BJ (cell line): ENCODE measurements around the gene RNF32. TPM values are rescaled to one million over a fixed set of nuclear protein-coding genes. Genes with fewer than 3 reads are reported as not detected.

Source experiments
- CTCF ChIA-PET: fragments of 350-600 bp; formaldehyde crosslinking; extraction: SDS; loops from one replicate; lab custom pipeline; 2021; ENCODE audit warnings: antibody characterized with exemption, inconsistent platforms; lab: Yijun Ruan, JAX
- POLR2A ChIA-PET: fragments of 300-600 bp; sonication (Branson Sonifier 250); formaldehyde crosslinking; extraction: SDS; loops from one replicate; lab custom pipeline; 2021; ENCODE audit warnings: antibody characterized with exemption; lab: Charles Lee
- DNase-seq: peaks from one replicate; pipeline ENCODE4 v3.0.0-alpha.2; 2011; ENCODE audit warnings: low read depth
- H3K27me3 ChIP-seq: 2 replicates; pipeline ENCODE4 v1.6.0; 2011; ENCODE audit warnings: low read length; ENCODE audit not compliant: control insufficient read depth, insufficient read depth
- H3K36me3 ChIP-seq: 2 replicates; pipeline ENCODE4 v1.5.1; 2011; ENCODE audit warnings: low read length; ENCODE audit not compliant: control insufficient read depth, insufficient read depth
- H3K4me3 ChIP-seq: 2 replicates; pipeline ENCODE4 v1.5.1; 2011; ENCODE audit warnings: low read depth, mild to moderate bottlenecking, control low read depth, low read length
- polyA plus RNA-seq: library from polyadenylated mRNA; depleted of rRNA; stranded (reverse); fragments of >200 nt; gene quantifications from 2 replicates; pipeline ENCODE4 v1.2.3, GENCODE V29; 2011
- TF ChIP-seq, protein P1 (sequence below): IDR thresholded peaks from 2 replicates; pipeline ENCODE4 v1.5.1; 2011; ENCODE audit warnings: low read depth, mild to moderate bottlenecking, control low read depth, inconsistent platforms, low read length, moderate library complexity; ENCODE audit not compliant: insufficient read depth

Gene RNF32
- polyA plus RNA-seq, 1 experiment: 0.63 TPM

DNA sequence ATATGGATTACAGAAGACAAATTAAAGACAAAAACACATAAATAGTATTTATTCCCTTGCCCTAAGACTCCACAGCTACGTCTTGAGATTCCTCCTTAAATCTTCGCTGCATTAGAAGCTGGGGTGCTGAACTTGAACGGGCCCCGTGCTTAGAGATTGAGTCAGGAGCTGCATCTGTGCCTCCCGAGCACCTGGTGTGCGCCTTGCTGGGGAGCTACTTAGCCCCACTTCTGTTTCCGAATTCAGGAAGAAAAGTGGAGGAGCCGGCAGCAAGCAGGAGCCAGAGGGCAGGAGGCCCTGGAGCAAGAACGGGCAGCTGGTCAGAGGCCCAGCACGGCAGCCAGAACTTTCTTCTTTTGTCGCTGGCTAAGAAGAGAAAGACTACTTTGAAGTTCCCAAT, 30.4 kb upstream of the RNF32 start:
- H3K36me3 ChIP-seq: no peaks in the 10 kb centered on the region
- CTCF ChIA-PET: no interaction called here
- no peak for DNase-seq
- no peaks in the 10 kb centered on the region; the same call in 1 of the 2 replicates for H3K27me3 ChIP-seq
- TF ChIP-seq, protein P1, sequence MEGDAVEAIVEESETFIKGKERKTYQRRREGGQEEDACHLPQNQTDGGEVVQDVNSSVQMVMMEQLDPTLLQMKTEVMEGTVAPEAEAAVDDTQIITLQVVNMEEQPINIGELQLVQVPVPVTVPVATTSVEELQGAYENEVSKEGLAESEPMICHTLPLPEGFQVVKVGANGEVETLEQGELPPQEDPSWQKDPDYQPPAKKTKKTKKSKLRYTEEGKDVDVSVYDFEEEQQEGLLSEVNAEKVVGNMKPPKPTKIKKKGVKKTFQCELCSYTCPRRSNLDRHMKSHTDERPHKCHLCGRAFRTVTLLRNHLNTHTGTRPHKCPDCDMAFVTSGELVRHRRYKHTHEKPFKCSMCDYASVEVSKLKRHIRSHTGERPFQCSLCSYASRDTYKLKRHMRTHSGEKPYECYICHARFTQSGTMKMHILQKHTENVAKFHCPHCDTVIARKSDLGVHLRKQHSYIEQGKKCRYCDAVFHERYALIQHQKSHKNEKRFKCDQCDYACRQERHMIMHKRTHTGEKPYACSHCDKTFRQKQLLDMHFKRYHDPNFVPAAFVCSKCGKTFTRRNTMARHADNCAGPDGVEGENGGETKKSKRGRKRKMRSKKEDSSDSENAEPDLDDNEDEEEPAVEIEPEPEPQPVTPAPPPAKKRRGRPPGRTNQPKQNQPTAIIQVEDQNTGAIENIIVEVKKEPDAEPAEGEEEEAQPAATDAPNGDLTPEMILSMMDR: no peak
- POLR2A ChIA-PET: no interaction called here
- H3K4me3 ChIP-seq: no peak overlapping the region

DNA sequence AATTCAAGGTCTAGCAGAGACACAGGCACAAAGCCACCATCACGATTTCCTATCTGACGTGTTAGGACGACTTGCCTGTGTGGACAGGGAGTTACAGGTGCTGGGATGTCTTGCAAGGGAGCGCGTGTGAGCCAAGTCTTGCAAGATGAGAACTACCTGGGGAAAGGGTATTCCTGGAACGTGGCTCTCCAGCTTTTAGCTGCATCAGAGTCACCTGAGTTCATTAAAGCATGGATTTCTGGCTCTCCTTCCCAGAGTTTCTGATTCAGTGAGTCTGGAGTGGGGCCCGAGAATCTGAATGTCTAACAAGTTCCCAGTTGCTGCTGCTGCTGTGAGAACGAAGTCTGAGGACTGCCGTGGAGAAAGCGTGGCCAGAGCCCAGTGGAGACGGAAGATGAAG, 30.0 kb upstream of the RNF32 start:
- no peaks in the 10 kb centered on the region for H3K36me3 ChIP-seq
- ChIA-PET CTCF (no interaction called here), POLR2A (no interaction called here)
- no peak overlapping the region for H3K4me3 ChIP-seq
- TF ChIP-seq, protein P1: no peak
- peaks cover 2% of the 10 kb centered on the region; the same call in 1 of the 2 replicates for H3K27me3 ChIP-seq
- no peak for DNase-seq

DNA sequence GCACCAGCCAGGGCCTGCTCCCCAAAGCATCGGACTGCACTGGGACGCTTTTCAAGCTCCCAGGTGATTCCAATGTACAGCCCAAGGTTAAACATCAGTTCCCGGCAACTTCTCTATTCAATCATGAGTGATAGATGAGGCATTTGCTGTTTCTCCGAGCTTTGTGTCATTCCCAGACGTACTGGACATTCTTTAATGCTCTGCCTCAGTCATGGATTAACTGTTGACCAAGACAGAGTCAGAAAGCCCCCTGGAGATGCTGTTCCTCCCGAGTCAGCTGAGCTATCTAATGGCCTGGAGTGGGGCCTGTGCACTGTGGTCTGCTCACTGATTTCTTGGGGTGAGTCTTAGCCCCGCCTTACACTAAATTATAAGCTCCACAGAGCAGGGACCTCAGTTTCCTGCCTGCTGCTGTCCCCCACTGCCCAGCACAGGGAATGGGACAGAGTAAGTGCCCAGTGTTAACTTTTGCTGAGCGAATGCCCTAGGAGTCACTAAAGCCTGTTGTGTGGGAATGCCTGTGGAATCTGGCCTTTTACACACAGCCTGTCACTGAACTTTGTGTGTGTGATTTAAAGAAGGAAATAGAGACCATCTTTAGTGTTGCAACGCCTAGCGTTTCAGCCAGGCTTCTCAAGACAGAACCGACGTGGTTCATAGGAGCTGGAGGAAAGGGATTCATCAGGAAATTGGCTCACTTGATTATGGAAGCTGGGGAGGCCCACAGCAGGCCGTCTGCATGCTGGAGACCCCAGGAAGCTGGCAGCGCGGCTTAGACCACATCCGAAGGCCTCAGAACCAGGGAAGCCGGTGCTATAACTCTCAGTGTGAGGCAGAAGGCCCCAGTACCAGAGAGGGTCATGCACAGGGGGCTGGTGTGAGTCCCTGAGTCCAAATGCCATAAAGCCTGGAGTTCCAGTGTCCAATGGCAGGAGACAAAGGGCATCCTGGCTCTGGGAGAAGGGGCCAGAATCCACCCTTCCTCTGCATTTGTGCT, 29.3 kb upstream of the RNF32 start:
- CTCF ChIA-PET: no interaction called here
- TF ChIP-seq, protein P1: no peak
- peaks cover 5% of the 10 kb centered on the region for H3K27me3 ChIP-seq
- DNase-seq: no peak
- no peaks in the 10 kb centered on the region for H3K36me3 ChIP-seq
- POLR2A ChIA-PET: no interaction called here
- no peak overlapping the region for H3K4me3 ChIP-seq

DNA sequence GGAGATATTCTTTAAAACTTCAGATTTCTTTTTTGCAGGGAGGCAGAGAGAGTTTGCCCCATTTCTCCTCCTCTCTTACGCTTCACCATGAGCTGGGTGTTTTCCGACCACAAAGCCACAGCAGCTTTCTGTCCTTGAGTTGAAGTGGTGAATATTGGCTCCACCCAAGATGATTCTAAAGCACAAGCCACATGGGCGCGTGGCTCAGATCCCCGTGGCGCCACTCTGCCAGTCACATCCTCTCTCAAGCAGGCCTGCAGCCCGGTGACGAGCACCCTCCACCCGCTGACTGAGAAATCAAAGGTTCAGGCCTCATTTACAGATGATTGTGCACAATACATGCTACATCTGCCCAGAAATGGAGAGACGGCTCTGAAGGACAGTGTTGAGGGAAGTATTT, 27.6 kb upstream of the RNF32 start:
- TF ChIP-seq, protein P1: no peak
- ChIA-PET POLR2A (no interaction called here), CTCF (interaction anchor here (2.2 kb wide), 1 partner anchor 9 kb away, joined by 5 read pairs; no protein-coding TSS in a partner anchor)
- H3K27me3 ChIP-seq: peaks cover 8% of the 10 kb centered on the region
- no peak overlapping the region for H3K4me3 ChIP-seq
- H3K36me3 ChIP-seq: no peaks in the 10 kb centered on the region
- DNase-seq: no peak

DNA sequence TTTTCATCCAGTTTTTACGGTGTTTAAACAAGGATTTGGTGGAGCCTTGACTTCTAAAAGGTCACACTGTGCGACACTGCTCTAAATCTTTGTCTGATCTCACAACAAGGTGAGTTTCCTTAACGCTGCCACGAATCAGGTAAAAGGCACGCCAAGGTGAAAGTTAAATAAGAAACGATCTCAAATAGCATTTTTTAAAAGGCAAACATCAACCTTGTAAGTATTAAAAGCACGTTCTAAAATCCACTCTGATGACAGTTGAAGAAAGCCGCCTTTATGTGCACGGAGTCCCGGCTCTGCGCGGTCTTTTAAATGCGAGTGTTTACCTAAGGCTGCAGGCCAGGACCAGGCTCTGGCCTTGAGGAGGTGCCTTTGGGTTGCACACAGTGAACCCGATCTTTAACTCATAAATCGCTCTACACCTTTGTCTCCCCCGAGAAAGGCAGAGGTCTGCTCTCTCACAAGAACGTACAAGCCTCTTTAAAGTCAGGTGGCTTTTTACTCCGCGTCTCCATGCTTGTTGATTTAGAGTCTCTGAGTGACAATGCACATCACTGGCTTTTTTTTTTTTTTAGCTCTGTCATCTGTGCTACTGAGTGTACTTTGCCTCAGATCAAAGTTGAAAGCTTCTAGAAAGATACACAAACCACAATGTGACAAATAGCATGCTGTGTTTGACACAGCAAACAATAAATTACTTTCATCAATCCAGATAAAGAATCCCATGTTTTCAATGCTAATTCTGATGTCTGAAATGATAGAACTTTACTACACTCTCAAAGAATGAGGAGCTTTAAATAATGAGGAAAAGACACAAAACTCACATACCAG, 25.9 kb upstream of the RNF32 start:
- DNase-seq: no peak
- ChIA-PET POLR2A (interaction anchor here (0.6 kb wide), 1 partner anchor 16 kb away, joined by 7 read pairs; no protein-coding TSS in a partner anchor), CTCF (interaction anchor here (1.0 kb wide), 1 partner anchor 17 kb away, joined by 3 read pairs; no protein-coding TSS in a partner anchor)
- TF ChIP-seq, protein P1: no peak
- H3K27me3 ChIP-seq: peaks cover 8% of the 10 kb centered on the region
- no peak overlapping the region for H3K4me3 ChIP-seq
- no peaks in the 10 kb centered on the region for H3K36me3 ChIP-seq
